ENCODE data around the gene EIF4EBP3.

- TF ChIP-seq POLR2AphosphoS5 (IDR thresholded peaks at IDR 0.05) = no peak
- TF ChIP-seq, protein P1, sequence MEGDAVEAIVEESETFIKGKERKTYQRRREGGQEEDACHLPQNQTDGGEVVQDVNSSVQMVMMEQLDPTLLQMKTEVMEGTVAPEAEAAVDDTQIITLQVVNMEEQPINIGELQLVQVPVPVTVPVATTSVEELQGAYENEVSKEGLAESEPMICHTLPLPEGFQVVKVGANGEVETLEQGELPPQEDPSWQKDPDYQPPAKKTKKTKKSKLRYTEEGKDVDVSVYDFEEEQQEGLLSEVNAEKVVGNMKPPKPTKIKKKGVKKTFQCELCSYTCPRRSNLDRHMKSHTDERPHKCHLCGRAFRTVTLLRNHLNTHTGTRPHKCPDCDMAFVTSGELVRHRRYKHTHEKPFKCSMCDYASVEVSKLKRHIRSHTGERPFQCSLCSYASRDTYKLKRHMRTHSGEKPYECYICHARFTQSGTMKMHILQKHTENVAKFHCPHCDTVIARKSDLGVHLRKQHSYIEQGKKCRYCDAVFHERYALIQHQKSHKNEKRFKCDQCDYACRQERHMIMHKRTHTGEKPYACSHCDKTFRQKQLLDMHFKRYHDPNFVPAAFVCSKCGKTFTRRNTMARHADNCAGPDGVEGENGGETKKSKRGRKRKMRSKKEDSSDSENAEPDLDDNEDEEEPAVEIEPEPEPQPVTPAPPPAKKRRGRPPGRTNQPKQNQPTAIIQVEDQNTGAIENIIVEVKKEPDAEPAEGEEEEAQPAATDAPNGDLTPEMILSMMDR (IDR thresholded peaks at IDR 0.05 in 8 of 11, conservative IDR thresholded peaks at IDR 0.05 in 3 of 11) = no peak
These were observed 26.2 kb downstream of the EIF4EBP3 start for GRCh38 chr5:140573683-140574082.

Data from spleen (tissue), 7 donors.